ENCODE measurements around the gene EMP3.

EMP3 gene

GRCh38 chr19:48321372-48321621, 4.1 kb upstream of the EMP3 start:
- peak overlapping the region; percentile 96 for H2AFZ ChIP-seq (ENCODE audit: low read depth, low read length)
- peak overlapping the region; percentile 59 to 83 for H3K4me3 ChIP-seq (ENCODE audit: low read depth in 1 of 2, low read length in 2 of 2)
- no peaks in the 10 kb centered on the region for H3K9me3 ChIP-seq (ENCODE audit: insufficient read depth, low read length, severe bottlenecking)
- peaks cover 7% of the 10 kb centered on the region for H4K20me1 ChIP-seq (ENCODE audit: insufficient read depth, low read length)
- H3K27ac ChIP-seq (ENCODE audit: low read length): peak overlapping the region; percentile 100
- DNase-seq: peak; percentile 97
- peak overlapping the region; percentile 90 for H3K4me2 ChIP-seq (ENCODE audit: insufficient read depth, low read length)
- peak; percentile 65 for ATAC-seq (ENCODE audit: insufficient read depth, low read depth)
- H3K36me3 ChIP-seq (ENCODE audit: insufficient read depth, low read length): no peaks in the 10 kb centered on the region; the same call in 1 of the 2 replicates
- TF ChIP-seq CTCF (IDR thresholded peaks at IDR 0.05; ENCODE audit: borderline replicate concordance, extremely low read depth, low read length, poor library complexity, severe bottlenecking) (no peak), EZH2 (IDR thresholded peaks at IDR 0.05; ENCODE audit: borderline replicate concordance, low read depth, low read length, severe bottlenecking) (no peak)
- H3K79me2 ChIP-seq (ENCODE audit: insufficient read depth, low read length): no peaks in the 10 kb centered on the region
- peak overlapping the region; percentile 100 for H3K9ac ChIP-seq (ENCODE audit: low read depth, low read length)
- H3K27me3 ChIP-seq (ENCODE audit: insufficient read depth, low read length, poor library complexity): no peaks in the 10 kb centered on the region
- H3K4me1 ChIP-seq (ENCODE audit: insufficient read depth, low read length): peaks cover 37% of the 10 kb centered on the region

- Histone ChIP-seq H3K27ac (ENCODE audit: low read length) (peak overlapping the region; percentile 100), H3K4me1 (ENCODE audit: insufficient read depth, low read length) (peaks cover 37% of the 10 kb centered on the region), H3K79me2 (ENCODE audit: insufficient read depth, low read length) (no peaks in the 10 kb centered on the region), H3K27me3 (ENCODE audit: insufficient read depth, low read length, poor library complexity) (no peaks in the 10 kb centered on the region), H2AFZ (ENCODE audit: low read depth, low read length) (peak overlapping the region; percentile 96), H3K9me3 (ENCODE audit: insufficient read depth, low read length, severe bottlenecking) (no peaks in the 10 kb centered on the region), H3K36me3 (ENCODE audit: insufficient read depth, low read length) (no peaks in the 10 kb centered on the region; the same call in 1 of the 2 replicates), H3K4me3 (ENCODE audit: low read depth in 1 of 2, low read length in 2 of 2) (peak overlapping the region; percentile 59 to 83), H3K4me2 (ENCODE audit: insufficient read depth, low read length) (peak overlapping the region; percentile 90), H4K20me1 (ENCODE audit: insufficient read depth, low read length) (peaks cover 7% of the 10 kb centered on the region), H3K9ac (ENCODE audit: low read depth, low read length) (peak overlapping the region; percentile 100)
- ATAC-seq (ENCODE audit: insufficient read depth, low read depth): peak; percentile 84
- TF ChIP-seq CTCF (IDR thresholded peaks at IDR 0.05; ENCODE audit: borderline replicate concordance, extremely low read depth, low read length, poor library complexity, severe bottlenecking) (no peak), EZH2 (IDR thresholded peaks at IDR 0.05; ENCODE audit: borderline replicate concordance, low read depth, low read length, severe bottlenecking) (no peak)
- peak; percentile 99 for DNase-seq
Observed at GRCh38 chr19:48321622-48322591, 3.4 kb upstream of the EMP3 start.

DNA sequence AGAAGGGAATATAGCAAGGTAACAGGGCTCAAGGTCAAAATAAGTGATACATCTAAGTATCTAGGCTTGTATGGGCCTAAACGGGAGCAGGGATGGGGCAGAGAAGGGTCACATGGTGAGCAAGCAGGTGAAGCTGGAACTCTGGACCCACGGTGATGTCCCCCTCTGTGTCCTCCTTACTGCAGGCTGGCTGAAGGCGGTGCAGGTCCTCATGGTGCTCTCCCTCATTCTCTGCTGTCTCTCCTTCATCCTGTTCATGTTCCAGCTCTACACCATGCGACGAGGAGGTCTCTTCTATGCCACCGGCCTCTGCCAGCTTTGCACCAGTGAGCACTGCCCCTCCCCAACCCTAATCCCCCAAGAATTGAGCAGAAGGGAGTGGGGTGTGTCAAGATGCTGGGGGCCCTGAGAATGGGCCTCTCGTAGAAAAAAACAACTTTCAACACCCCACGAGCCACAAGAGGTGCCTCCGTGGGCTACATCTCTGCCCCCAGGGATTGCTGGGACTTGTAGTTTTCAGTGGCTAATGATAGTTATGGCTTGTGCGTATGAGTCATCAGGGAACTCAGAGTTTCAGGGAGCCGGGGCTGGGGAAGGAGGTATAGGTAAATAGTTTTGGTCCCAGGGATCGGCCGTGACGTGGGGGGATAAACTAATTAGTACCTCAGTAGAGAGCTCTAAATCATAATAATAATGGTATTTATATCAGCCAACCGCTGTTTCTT, 4.0 kb downstream of the EMP3 start:
- Histone ChIP-seq H3K9me3 (ENCODE audit: insufficient read depth, low read length, severe bottlenecking) (no peaks in the 10 kb centered on the region), H3K4me3 (ENCODE audit: low read depth in 1 of 2, low read length in 2 of 2) (peak overlapping the region in 1 of 2 experiments; percentile 68; a peak in 1 of 4 replicates), H3K9ac (ENCODE audit: low read depth, low read length) (peak overlapping the region; percentile 76), H2AFZ (ENCODE audit: low read depth, low read length) (peak overlapping the region; percentile 65), H3K79me2 (ENCODE audit: insufficient read depth, low read length) (no peaks in the 10 kb centered on the region; the same call in 1 of the 2 replicates), H3K36me3 (ENCODE audit: insufficient read depth, low read length) (no peaks in the 10 kb centered on the region), H3K27ac (ENCODE audit: low read length) (peak overlapping the region; percentile 66), H3K27me3 (ENCODE audit: insufficient read depth, low read length, poor library complexity) (no peaks in the 10 kb centered on the region), H3K4me2 (ENCODE audit: insufficient read depth, low read length) (peak overlapping the region; percentile 73), H3K4me1 (ENCODE audit: insufficient read depth, low read length) (peaks cover 61% of the 10 kb centered on the region), H4K20me1 (ENCODE audit: insufficient read depth, low read length) (no peaks in the 10 kb centered on the region)
- peak; percentile 27 for DNase-seq
- no peak for TF ChIP-seq EZH2 (IDR thresholded peaks at IDR 0.05; ENCODE audit: borderline replicate concordance, low read depth, low read length, severe bottlenecking)
- no peak for TF ChIP-seq CTCF (IDR thresholded peaks at IDR 0.05; ENCODE audit: borderline replicate concordance, extremely low read depth, low read length, poor library complexity, severe bottlenecking)
- no peak for ATAC-seq (ENCODE audit: insufficient read depth, low read depth)
